Measurements from ENCODE around the gene COX6B2.
"Not testable (repeated sequence)": the region's sequence is repeated elsewhere in the genome, so short reads cannot be mapped to it uniquely, and the experiment has no call there.

COX6B2 gene, protein sequence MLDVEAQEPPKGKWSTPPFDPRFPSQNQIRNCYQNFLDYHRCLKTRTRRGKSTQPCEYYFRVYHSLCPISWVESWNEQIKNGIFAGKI

DNA sequence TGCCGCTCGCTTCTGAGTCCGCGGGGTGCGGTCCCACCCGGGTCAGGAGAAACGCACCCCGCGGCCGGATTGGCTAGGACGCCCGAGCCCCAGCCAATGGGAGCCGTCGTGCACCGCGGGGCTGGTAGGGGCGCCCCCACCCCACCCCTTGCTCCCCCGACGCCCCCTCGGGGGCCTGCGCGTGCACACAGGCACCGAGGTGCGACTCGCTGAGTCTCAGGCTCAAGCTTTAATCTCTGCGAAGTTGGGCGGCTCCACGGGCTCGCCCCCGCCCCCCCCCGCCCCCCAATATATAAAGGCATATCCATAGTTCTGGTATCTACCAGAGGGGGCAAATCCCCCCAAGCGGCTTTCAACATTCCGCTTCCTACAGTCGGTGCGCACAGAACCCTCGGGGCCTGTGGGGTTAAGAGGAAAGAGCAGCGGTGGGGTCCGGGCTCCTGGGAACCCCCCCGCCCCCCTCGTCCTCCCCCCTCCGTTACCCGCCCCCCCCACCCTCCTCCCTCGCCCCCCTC, at the start of gene COX6B2:
COX6B2 (minus strand) TSS at position 22 of the 515 bp plus-strand sequence. CDS start 198 bp downstream, outside the sequence.
- no peak for DNase-seq

GRCh38 chr19:55402509-55402908, 48.0 kb upstream of the COX6B2 start:
- no peak for DNase-seq

- not testable (repeated sequence) for DNase-seq
Measured at GRCh38 chr19:55401390-55401789, 46.9 kb upstream of the COX6B2 start.

DNA sequence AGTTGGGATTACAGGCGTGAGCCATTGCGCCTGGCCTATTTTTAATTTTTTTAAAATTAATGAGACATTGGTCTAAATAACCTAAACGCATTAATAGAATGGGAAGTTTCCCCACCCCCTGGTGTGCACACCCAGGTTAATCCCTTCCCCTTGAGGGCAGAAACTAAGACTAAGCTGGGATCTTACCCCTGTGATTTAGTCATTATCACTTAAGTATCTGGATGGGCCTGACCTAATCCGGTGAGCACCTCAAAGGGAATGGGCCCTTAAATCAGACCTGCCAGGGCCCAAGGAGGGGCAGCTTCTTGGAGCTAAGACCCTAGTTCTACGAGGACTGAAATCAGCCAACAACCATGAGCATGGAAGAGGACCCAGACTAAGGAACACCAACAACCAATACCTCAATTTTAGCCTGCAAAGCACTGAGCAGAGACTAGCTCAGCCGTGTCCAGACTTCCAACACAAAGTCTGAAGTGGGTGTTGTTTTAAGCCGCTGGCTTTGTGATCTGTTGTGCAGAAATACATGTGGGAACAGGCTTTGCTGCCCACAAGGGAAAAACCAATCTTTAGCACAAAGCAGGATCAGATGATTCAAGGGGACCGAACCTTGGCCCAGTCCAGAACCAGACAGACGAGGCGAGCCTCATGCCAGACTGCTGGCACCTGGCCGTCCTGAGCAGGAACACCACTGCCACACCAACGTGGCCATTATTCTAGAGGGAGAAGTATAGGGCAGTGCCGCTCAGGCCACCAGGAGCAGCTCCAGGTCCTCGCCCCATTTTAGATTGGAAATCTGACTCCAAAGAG, 46.0 kb upstream of the COX6B2 start:
- no peak for DNase-seq

- no peak for DNase-seq
Measured at GRCh38 chr19:55398200-55398925, 43.8 kb upstream of the COX6B2 start.

- no peak for DNase-seq
Measured at GRCh38 chr19:55392820-55393761, 38.6 kb upstream of the COX6B2 start.

GRCh38 chr19:55391702-55392615, 37.4 kb upstream of the COX6B2 start:
- DNase-seq = no peak

GRCh38 chr19:55391191-55391670, 36.7 kb upstream of the COX6B2 start:
- DNase-seq = no peak

GRCh38 chr19:55390461-55390880, 36.0 kb upstream of the COX6B2 start:
- no peak for DNase-seq

DNA sequence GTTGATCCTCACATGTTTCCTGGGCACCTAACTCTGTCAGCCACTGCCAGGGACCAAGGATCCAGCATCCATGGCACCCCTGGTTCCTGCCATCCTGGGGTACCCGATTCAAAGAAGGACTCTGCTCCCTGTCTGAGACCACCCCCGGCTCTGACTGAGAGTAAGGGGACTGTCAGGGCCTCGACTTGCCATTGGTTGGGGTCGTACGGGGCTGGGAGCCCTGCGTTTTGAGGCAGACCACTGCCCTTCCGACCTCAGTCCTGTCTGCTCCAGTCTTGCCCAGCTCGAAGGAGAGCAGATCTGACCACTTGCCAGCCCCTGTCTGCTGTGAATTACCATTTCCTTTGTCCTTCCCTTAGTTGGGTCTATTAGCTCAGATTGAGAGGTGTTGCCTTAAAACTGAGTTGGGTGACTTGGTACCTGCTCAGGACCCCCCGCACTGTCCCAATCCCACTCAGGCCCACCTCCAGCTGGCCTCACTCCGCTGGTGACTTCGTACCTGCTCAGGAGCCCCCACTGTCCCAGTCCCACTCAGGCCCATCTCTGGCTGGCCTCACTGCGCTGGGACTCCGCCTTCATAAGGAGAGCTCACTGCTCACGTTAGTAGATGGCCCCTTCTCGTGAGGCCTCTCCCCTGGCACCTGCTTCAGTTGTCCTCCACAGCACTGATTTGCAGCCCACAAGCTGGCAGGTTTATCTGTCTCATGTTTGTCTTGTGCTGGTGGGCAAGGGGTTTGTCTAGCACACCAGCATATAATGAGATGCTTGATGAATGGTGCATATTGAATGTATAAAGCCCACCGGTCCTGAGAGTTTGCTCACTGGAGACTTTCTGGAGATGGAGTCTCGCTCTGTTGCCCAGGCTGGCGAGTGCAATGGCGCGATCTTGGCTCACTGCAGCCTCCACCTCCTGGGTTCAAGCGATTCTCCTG, 35.1 kb upstream of the COX6B2 start:
- no peak for DNase-seq

GRCh38 chr19:55387736-55388497, 33.4 kb upstream of the COX6B2 start:
- no peak for DNase-seq

- no peak for DNase-seq
Measured at GRCh38 chr19:55386493-55386971, 32.0 kb upstream of the COX6B2 start.

DNA sequence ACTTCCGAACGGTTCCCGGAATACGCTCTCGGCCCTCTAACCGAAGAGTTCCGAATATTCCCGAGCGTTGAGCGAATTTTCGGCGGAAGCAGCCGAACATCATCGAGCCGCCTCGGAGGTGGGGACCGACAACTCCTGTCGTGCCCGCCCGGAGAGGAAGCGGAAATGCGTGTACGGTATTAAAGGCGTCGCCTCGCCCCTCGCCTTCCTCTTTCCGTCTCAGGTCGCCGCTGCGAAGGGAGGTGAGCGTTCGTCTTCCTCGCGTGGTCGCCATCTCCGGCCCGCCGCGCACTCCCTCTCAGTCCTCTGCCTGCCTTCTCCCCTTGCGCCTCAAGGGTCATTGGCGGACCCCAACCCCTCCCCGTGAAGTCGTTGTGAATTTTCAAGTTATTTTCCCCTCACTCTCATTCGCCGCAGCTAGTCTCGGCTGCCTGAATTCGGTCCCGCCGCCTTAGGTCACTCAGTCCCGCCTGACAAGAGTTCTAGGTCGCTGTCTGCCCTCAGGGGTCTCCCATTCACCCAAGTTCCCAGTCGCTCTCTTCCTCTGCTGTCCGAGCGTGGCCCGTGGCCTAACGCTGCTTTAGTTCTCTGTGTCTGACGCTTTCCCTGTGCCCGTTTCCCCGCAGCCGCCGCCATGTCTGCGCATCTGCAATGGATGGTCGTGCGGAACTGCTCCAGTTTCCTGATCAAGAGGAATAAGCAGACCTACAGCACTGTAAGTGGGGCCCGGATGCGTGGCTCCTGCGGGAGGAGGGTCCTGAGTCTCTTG, 31.4 kb upstream of the COX6B2 start, which contains the start of gene RPL28:
RPL28 (plus strand) TSS at position 209 of the 769 bp plus-strand sequence; CDS start at position 635, 426 bp downstream.
- DNase-seq = peak; percentile 100

DNA sequence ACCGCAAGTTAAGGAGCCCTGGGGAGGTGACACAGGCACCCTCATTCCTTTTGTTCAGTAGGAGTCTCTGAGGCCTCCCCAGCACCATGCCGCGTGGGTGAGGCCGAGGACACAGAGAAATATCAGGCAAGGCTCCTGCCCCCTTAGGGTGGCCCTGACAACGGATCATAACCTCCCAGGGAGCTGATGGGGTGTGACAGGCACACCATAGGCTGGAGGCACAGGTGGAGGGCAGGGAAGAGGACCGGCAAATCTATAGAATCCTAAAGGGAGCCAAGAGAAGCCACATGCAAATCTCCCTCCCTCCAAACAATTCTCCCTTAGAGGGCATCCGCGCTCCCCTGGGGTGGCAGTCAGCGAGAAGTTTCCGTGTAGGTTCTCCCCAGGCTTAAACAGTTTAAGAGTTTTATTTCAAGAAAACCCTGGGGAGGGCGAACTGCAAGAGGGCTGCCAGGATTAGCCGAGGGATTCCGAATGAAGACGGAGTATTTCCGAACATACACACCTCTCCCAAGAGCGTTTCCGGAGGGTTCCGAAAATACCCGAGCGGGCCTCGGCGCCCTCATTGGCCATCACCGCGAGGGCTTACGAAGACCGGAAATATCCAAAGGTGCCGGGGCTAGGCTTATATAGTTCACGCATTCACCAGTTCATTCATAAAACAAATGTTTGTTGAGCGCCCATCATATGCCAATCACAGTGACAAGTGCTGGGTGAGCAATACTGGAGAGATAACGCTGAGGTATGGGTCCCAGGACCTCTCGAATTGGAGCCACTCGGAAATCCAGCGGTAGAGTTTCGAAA, 30.6 kb upstream of the COX6B2 start:
- peak; percentile 98 for DNase-seq

DNA sequence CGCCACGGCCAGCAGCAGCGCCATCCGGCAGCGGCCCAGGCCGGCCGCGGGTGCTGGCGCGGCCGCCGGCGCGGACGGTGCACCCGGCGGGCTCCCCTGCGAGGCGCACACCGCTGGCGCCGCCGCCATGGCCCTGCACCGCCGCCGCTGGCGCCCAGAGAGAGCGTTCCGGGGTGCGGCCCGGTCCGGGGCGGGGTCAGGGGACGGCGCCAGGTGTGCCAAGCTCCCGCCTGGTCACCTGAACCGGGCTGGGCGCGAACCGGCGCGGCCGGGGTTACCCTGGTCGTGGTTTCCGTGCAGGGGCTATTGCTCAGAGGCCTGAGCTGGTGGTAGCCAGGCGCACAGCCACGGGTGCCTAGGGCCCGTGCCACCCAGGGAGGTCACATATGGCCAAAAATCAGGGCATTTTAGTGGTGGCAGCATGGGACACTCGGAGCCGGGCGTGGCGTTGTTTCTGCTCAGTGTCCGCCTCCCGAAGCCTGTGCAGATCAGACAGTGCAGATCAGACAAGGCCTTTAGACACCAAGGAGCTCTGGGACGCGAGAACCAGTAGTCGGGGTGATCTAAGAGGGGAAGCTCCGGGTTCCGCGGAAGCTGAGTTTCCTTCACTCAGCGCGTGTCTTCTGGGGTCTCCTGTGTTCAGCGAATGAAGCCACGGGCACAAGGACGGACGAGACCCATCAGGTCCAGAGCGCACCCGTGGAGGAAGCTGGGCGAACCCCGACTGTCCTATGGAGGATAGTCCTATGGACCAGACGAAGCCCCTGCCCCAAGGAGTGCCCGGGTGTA, 29.8 kb upstream of the COX6B2 start, which contains the start of gene TMEM238:
TMEM238 (minus strand) TSS at position 162 of the 789 bp plus-strand sequence; CDS start at position 129, 33 bp downstream.
- DNase-seq = peak; percentile 23
